ENCODE measurements around the gene PNKD. TPM values are rescaled to one million over a fixed set of nuclear protein-coding genes. Genes with fewer than 3 reads are reported as not detected.

Gene PNKD
- total RNA-seq, 1 donor from 2014 or later, result 53.3 TPM

- no peak for DNase-seq (ENCODE audit: low read depth)
- H3K4me3 ChIP-seq (ENCODE audit: low read depth, low read length), result no peak overlapping the region
- TF ChIP-seq CTCF (conservative IDR thresholded peaks at IDR 0.05; ENCODE audit: low read depth, low read length), result no peak
These were observed 116.4 kb downstream of the PNKD start for GRCh38 chr2:218386505-218387368.

- peak overlapping the region; percentile 47 for H3K4me3 ChIP-seq (ENCODE audit: low read depth, low read length)
- no peak for TF ChIP-seq CTCF (conservative IDR thresholded peaks at IDR 0.05; ENCODE audit: low read depth, low read length)
- DNase-seq (ENCODE audit: low read depth), result no peak
These were observed 117.3 kb downstream of the PNKD start for GRCh38 chr2:218387369-218388194.

- TF ChIP-seq CTCF (conservative IDR thresholded peaks at IDR 0.05; ENCODE audit: low read depth, low read length), result no peak
- H3K4me3 ChIP-seq (ENCODE audit: low read depth, low read length), result no peak overlapping the region
- no peak for DNase-seq (ENCODE audit: low read depth)
These were observed 119.2 kb downstream of the PNKD start for GRCh38 chr2:218389333-218390150.

- no peak for TF ChIP-seq CTCF (conservative IDR thresholded peaks at IDR 0.05; ENCODE audit: low read depth, low read length)
- H3K4me3 ChIP-seq (ENCODE audit: low read depth, low read length), result no peak overlapping the region
- DNase-seq (ENCODE audit: low read depth), result no peak
These were observed 120.9 kb downstream of the PNKD start for GRCh38 chr2:218391202-218391601.

GRCh38 chr2:218392459-218392858 lies 122.1 kb downstream of the PNKD start:
- DNase-seq (ENCODE audit: low read depth), result no peak
- TF ChIP-seq CTCF (conservative IDR thresholded peaks at IDR 0.05; ENCODE audit: low read depth, low read length), result no peak
- H3K4me3 ChIP-seq (ENCODE audit: low read depth, low read length), result no peak overlapping the region

- H3K4me3 ChIP-seq (ENCODE audit: low read depth, low read length), result no peak overlapping the region
- DNase-seq (ENCODE audit: low read depth), result no peak
- no peak for TF ChIP-seq CTCF (conservative IDR thresholded peaks at IDR 0.05; ENCODE audit: low read depth, low read length)
These were observed 122.7 kb downstream of the PNKD start for GRCh38 chr2:218392891-218393462.
